Glutamatergic neuron (in vitro differentiated cells): ENCODE data around the gene FGF12. TPM values are rescaled to one million over a fixed set of nuclear protein-coding genes. Genes with fewer than 3 reads are reported as not detected.

Experiments
- DNase-seq: peaks from one replicate; pipeline ENCODE4 v3.0.0; 2022
- H3K27ac Mint-ChIP-seq: one replicate; pipeline ENCODE4 v1.8.0; 2020; ENCODE audit warnings: mild to moderate bottlenecking, mixed read lengths, inconsistent platforms; ENCODE audit not compliant: unreplicated experiment
- H3K27me3 Mint-ChIP-seq: one replicate; pipeline ENCODE4 v1.8.0; 2020; ENCODE audit warnings: mild to moderate bottlenecking, moderate library complexity, mixed read lengths, inconsistent platforms; ENCODE audit not compliant: unreplicated experiment
- H3K36me3 Mint-ChIP-seq: one replicate; pipeline ENCODE4 v1.8.0; 2020; ENCODE audit warnings: mild to moderate bottlenecking, mixed read lengths, inconsistent platforms; ENCODE audit not compliant: unreplicated experiment
- H3K4me1 Mint-ChIP-seq: one replicate; pipeline ENCODE4 v1.8.0; 2020; ENCODE audit warnings: mild to moderate bottlenecking, low read depth, mixed read lengths, inconsistent platforms; ENCODE audit not compliant: unreplicated experiment
- H3K4me3 Mint-ChIP-seq: one replicate; pipeline ENCODE4 v1.8.0; 2020; ENCODE audit warnings: mild to moderate bottlenecking, mixed read lengths, inconsistent platforms; ENCODE audit not compliant: unreplicated experiment
- H3K9me3 Mint-ChIP-seq: one replicate; pipeline ENCODE4 v1.8.0; 2020; ENCODE audit warnings: mild to moderate bottlenecking, moderate library complexity, mixed read lengths, inconsistent platforms; ENCODE audit not compliant: unreplicated experiment
- CTCF ChIP-seq: fragments of 200-600 bp; sonication (generic); IDR thresholded peaks from one replicate; pipeline ENCODE4 v1.5.0; 2021; ENCODE audit not compliant: partially characterized antibody, unreplicated experiment
- total RNA-seq: library from RNA; stranded (reverse); fragmentation: NEBNext Ultra II Directional; extraction: Animal tissue kit (Norgen Biotek cat#: 25700); gene quantifications from one replicate; pipeline ENCODE4 v1.2.1, GENCODE V29; 2021; ENCODE audit not compliant: unreplicated experiment

Gene FGF12
- total RNA-seq, 1 donor from 2014 or later: 33.1 TPM

GRCh38 chr3:192607798-192608197, 119.5 kb downstream of the FGF12 start:
- Mint-ChIP-seq H3K27ac (no peak overlapping the region), H3K9me3 (peaks cover 5% of the 10 kb centered on the region)

GRCh38 chr3:192597913-192598312, 129.4 kb downstream of the FGF12 start:
- H3K4me3 Mint-ChIP-seq: no peak overlapping the region
- TF ChIP-seq CTCF: no peak
- H3K27ac Mint-ChIP-seq: no peak overlapping the region
- DNase-seq: no peak
- no peaks in the 10 kb centered on the region for H3K27me3 Mint-ChIP-seq
- no peaks in the 10 kb centered on the region for H3K4me1 Mint-ChIP-seq
- no peaks in the 10 kb centered on the region for H3K36me3 Mint-ChIP-seq
- H3K9me3 Mint-ChIP-seq: peaks cover 1% of the 10 kb centered on the region

More at GRCh38 chr3:192607798-192608197, 119.5 kb downstream of the FGF12 start:
- H3K36me3 Mint-ChIP-seq: peaks cover 6% of the 10 kb centered on the region
- no peaks in the 10 kb centered on the region for H3K4me1 Mint-ChIP-seq
- no peak overlapping the region for H3K4me3 Mint-ChIP-seq
- DNase-seq: no peak
- H3K27me3 Mint-ChIP-seq: peaks cover 3% of the 10 kb centered on the region
- no peak for TF ChIP-seq CTCF

- Mint-ChIP-seq H3K9me3 (peaks cover 1% of the 10 kb centered on the region), H3K27ac (no peak overlapping the region), H3K36me3 (no peaks in the 10 kb centered on the region), H3K27me3 (no peaks in the 10 kb centered on the region), H3K4me3 (no peak overlapping the region), H3K4me1 (no peaks in the 10 kb centered on the region)
- TF ChIP-seq CTCF: no peak
- no peak for DNase-seq
Observed at GRCh38 chr3:192597506-192597905, 129.8 kb downstream of the FGF12 start.

GRCh38 chr3:192578729-192579128, 148.6 kb downstream of the FGF12 start:
- no peaks in the 10 kb centered on the region for H3K4me1 Mint-ChIP-seq
- no peaks in the 10 kb centered on the region for H3K36me3 Mint-ChIP-seq
- no peak overlapping the region for H3K27ac Mint-ChIP-seq
- no peaks in the 10 kb centered on the region for H3K9me3 Mint-ChIP-seq
- no peak overlapping the region for H3K4me3 Mint-ChIP-seq
- DNase-seq: no peak
- no peaks in the 10 kb centered on the region for H3K27me3 Mint-ChIP-seq
- TF ChIP-seq CTCF: no peak

GRCh38 chr3:192577811-192578210, 149.5 kb downstream of the FGF12 start:
- H3K4me3 Mint-ChIP-seq: no peak overlapping the region
- no peak for DNase-seq
- H3K27ac Mint-ChIP-seq: no peak overlapping the region
- no peaks in the 10 kb centered on the region for H3K36me3 Mint-ChIP-seq
- H3K27me3 Mint-ChIP-seq: no peaks in the 10 kb centered on the region
- TF ChIP-seq CTCF: no peak
- no peaks in the 10 kb centered on the region for H3K9me3 Mint-ChIP-seq
- no peaks in the 10 kb centered on the region for H3K4me1 Mint-ChIP-seq
